ENCODE data around the gene G6PC1. TPM values are rescaled to one million over a fixed set of nuclear protein-coding genes. Genes with fewer than 3 reads are reported as not detected.
"Not testable (repeated sequence)": the region's sequence is repeated elsewhere in the genome, so short reads cannot be mapped to it uniquely, and the experiment has no call there.

Gene G6PC1
- total RNA-seq, 2 experiments from 2014 or later: not detected

DNA sequence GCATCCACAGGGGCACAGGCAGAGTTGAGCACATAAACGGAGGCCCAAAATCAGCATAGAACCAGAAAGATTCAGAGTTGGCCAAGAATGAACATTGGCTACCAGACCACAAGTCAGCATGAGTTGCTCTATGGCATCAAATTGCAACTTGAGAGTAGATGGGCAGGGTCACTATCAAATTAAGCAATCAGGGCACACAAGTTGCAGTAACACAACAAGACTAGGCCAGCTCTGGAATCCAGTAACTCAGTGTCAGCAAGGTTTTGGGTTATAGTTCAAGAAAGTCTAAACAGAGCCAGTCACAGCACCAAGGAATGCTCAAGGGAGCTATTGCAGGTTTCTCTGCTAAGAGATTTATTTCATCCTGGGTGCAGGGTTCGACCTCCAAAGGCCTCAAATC, 12.9 kb downstream of the G6PC1 start:
- ATAC-seq (no peak), DNase-seq (no peak)
- no peaks in the 10 kb centered on the region for H3K36me3 Mint-ChIP-seq (ENCODE audit: low read depth)
- no peak overlapping the region for H3K27ac Mint-ChIP-seq
- H3K4me1 Mint-ChIP-seq (ENCODE audit: low read depth): no peaks in the 10 kb centered on the region
- H3K4me3 Mint-ChIP-seq: no peak overlapping the region
- no peak for TF ChIP-seq CTCF (IDR thresholded peaks at IDR 0.05)
- H3K9me3 Mint-ChIP-seq: no peaks in the 10 kb centered on the region
- H3K27me3 Mint-ChIP-seq: peaks cover 7% of the 10 kb centered on the region
- intact Hi-C loops (cut with micrococcal nuclease): no loop called here
- ChIA-PET POLR2A (interaction anchor here (0.5 kb wide), 1 partner anchor 9 kb away, joined by 3 read pairs; no protein-coding TSS in a partner anchor), CTCF (no interaction called here)

DNA sequence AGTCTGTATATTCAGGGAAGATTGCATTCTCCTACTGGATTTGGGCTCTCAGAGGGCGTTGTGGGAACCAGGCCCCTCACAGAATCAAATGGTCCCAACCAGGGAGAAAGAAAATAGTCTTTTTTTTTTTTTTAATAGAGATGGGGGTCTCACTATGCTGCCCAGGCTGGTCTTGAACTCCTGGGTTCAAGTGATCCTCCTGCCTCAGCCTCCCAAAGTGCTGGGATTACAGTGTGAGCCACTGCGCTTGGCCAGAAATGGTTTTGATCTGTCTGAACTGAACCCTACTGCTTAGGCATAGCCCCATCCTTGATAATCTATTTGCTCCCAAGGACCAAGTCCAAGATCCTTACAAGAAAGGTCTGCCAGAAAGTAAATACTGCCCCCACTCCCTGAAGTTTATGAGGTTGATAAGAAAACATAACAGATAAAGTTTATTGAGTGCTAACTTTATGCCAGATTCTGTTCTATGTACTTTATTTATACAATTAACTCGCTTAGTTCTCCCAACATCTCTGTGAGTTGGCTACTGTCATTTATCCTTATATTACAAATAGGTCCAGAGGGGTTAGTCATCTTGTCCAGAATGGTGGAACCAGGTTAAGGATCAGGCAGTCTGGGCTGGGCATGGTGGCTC, 13.5 kb downstream of the G6PC1 start:
- Mint-ChIP-seq H3K4me1 (ENCODE audit: low read depth) (no peaks in the 10 kb centered on the region), H3K36me3 (ENCODE audit: low read depth) (no peaks in the 10 kb centered on the region), H3K4me3 (no peak overlapping the region), H3K9me3 (no peaks in the 10 kb centered on the region), H3K27ac (no peak overlapping the region), H3K27me3 (peaks cover 7% of the 10 kb centered on the region)
- no peak for DNase-seq
- no peak for TF ChIP-seq CTCF (IDR thresholded peaks at IDR 0.05)
- ChIA-PET POLR2A (interaction anchor here (0.6 kb wide), 1 partner anchor 809 kb away, joined by 3 read pairs; no protein-coding TSS in a partner anchor), CTCF (no interaction called here)
- intact Hi-C loops (cut with micrococcal nuclease): no loop called here
- ATAC-seq: no peak

- DNase-seq; POLR2A ChIA-PET; intact Hi-C loops (cut with micrococcal nuclease); CTCF ChIA-PET; H3K9me3 Mint-ChIP-seq; H3K36me3 Mint-ChIP-seq (ENCODE audit: low read depth); H3K27ac Mint-ChIP-seq; H3K27me3 Mint-ChIP-seq; H3K4me1 Mint-ChIP-seq (ENCODE audit: low read depth); H3K4me3 Mint-ChIP-seq; ATAC-seq: not testable (repeated sequence)
Measured at GRCh38 chr17:42915288-42915687, 14.7 kb downstream of the G6PC1 start.

- POLR2A ChIA-PET: interaction anchor here (0.5 to 0.7 kb wide), 2 partner anchors 43 to 471 kb away, joined by 3 to 4 read pairs; no protein-coding TSS in a partner anchor
- H3K4me3 Mint-ChIP-seq; intact Hi-C loops (cut with micrococcal nuclease); DNase-seq; CTCF ChIA-PET; H3K4me1 Mint-ChIP-seq (ENCODE audit: low read depth); H3K9me3 Mint-ChIP-seq; ATAC-seq; H3K27me3 Mint-ChIP-seq; H3K27ac Mint-ChIP-seq; H3K36me3 Mint-ChIP-seq (ENCODE audit: low read depth): not testable (repeated sequence)
Measured at GRCh38 chr17:42916388-42917235, 16.0 kb downstream of the G6PC1 start.

GRCh38 chr17:42917236-42917603, 16.6 kb downstream of the G6PC1 start:
- CTCF ChIA-PET: no interaction called here
- intact Hi-C loops (cut with micrococcal nuclease): no loop called here
- TF ChIP-seq CTCF (IDR thresholded peaks at IDR 0.05): no peak
- POLR2A ChIA-PET: interaction anchor here (0.7 kb wide), 1 partner anchor 42 kb away, joined by 4 read pairs; no protein-coding TSS in a partner anchor
- Mint-ChIP-seq H3K27me3 (no peaks in the 10 kb centered on the region), H3K9me3 (no peaks in the 10 kb centered on the region), H3K4me3 (no peak overlapping the region), H3K36me3 (ENCODE audit: low read depth) (no peaks in the 10 kb centered on the region), H3K4me1 (ENCODE audit: low read depth) (no peaks in the 10 kb centered on the region), H3K27ac (no peak overlapping the region)
- DNase-seq (no peak), ATAC-seq (no peak)

All from activated CD8-positive, alpha-beta T cell treated with anti-CD3 and anti-CD28 coated beads for 36 hours (primary cell).